PC-9 (cell line): ENCODE results near the gene RTBDN. TPM values are rescaled to one million over a fixed set of nuclear protein-coding genes. Genes with fewer than 3 reads are reported as not detected.

Experiments used
- BruUV-seq: library from RNA; stranded (reverse); fragments of 400-500 nt; replicated peaks from 2 replicates; lab custom pipeline; 2021; lab: Mats Ljungman, UMichigan
- CTCF ChIA-PET: fragments of 300-600 bp; sonication (Branson Sonifier 250); formaldehyde crosslinking; loops from one replicate; lab custom pipeline; 2022; ENCODE audit warnings: antibody characterized with exemption; lab: Charles Lee
- POLR2A ChIA-PET: fragments of 300-600 bp; sonication (Branson Sonifier 250); formaldehyde crosslinking; loops from one replicate; lab custom pipeline; 2022; ENCODE audit warnings: antibody characterized with exemption; ENCODE audit not compliant: unreplicated experiment; lab: Charles Lee
- DNase-seq, 2 experiments: peaks; one replicate each; pipeline versions ENCODE4 v3.0.0 to v3.0.0-alpha.2; 2015 to 2022; ENCODE audit warnings: mixed read lengths in 1 of 2
- H2AFZ ChIP-seq: fragments of 200-600 bp; sonication (generic); 2 replicates; pipeline ENCODE4 v1.8.1; 2017; ENCODE audit warnings: antibody characterized with exemption
- H3F3A ChIP-seq: fragments of 200-600 bp; sonication (generic); 2 replicates; pipeline ENCODE4 v1.8.1; 2017; ENCODE audit warnings: antibody characterized with exemption, mild to moderate bottlenecking, low read depth; ENCODE audit not compliant: insufficient read depth
- H3K27ac ChIP-seq: fragments of 200-600 bp; sonication (generic); 2 replicates; pipeline ENCODE4 v1.6.1; 2016; ENCODE audit warnings: mixed run types
- H3K27me3 ChIP-seq: fragments of 200-600 bp; sonication (generic); 2 replicates; pipeline ENCODE4 v1.6.1; 2016; ENCODE audit warnings: low read depth, mixed run types; ENCODE audit not compliant: insufficient read depth
- H3K36me3 ChIP-seq: fragments of 200-600 bp; sonication (generic); 2 replicates; pipeline ENCODE4 v1.6.1; 2016; ENCODE audit warnings: low read depth, mixed run types
- H3K4me1 ChIP-seq: fragments of 200-600 bp; sonication (generic); replicated peaks from 2 replicates; pipeline ENCODE4 v1.6.1; 2016; ENCODE audit warnings: mixed run types; ENCODE audit not compliant: insufficient read depth
- H3K4me2 ChIP-seq: fragments of 200-600 bp; sonication (generic); 2 replicates; pipeline ENCODE4 v1.6.1; 2017; ENCODE audit warnings: mixed run types
- H3K4me3 ChIP-seq: fragments of 200-600 bp; sonication (generic); 2 replicates; pipeline ENCODE4 v1.6.1; 2016; ENCODE audit warnings: mixed run types
- H3K79me2 ChIP-seq: fragments of 200-600 bp; sonication (generic); 2 replicates; pipeline ENCODE4 v1.6.1; 2017; ENCODE audit warnings: low read depth, mixed run types
- H3K9me2 ChIP-seq: fragments of 200-600 bp; sonication (generic); 2 replicates; pipeline ENCODE4 v1.8.1; 2017; ENCODE audit warnings: mild to moderate bottlenecking; ENCODE audit not compliant: insufficient read depth
- H3K9me3 ChIP-seq: fragments of 200-600 bp; sonication (generic); 2 replicates; pipeline ENCODE4 v1.8.1; 2016; ENCODE audit warnings: low read depth; ENCODE audit not compliant: insufficient read depth
- H4K20me1 ChIP-seq: fragments of 200-600 bp; sonication (generic); 2 replicates; pipeline ENCODE4 v1.8.1; 2017; ENCODE audit not compliant: insufficient read depth
- EZH2 ChIP-seq: fragments of 200-600 bp; sonication (generic); IDR thresholded peaks from 2 replicates; pipeline ENCODE4 v1.8.0; 2017; ENCODE audit warnings: antibody characterized with exemption, low read depth
- intact Hi-C: fragments of 100-400 bp; cut with micrococcal nuclease; formaldehyde crosslinking; loops from one replicate; pipeline ENCODE4 v1.10.0; 2022; ENCODE audit not compliant: unreplicated experiment
- total RNA-seq: library from RNA; stranded (reverse); gene quantifications from 2 replicates; pipeline ENCODE4 v1.2.3, GENCODE V29; 2021
- TF ChIP-seq, protein P1 (sequence below): fragments of 200-600 bp; sonication (generic); conservative IDR thresholded peaks from 2 replicates; pipeline ENCODE4 v1.6.1; 2017; ENCODE audit warnings: mixed run types, antibody characterized with exemption, mild to moderate bottlenecking, moderate library complexity

RTBDN gene
- total RNA-seq, 1 experiment from 2014 or later = 1.0 TPM

DNA sequence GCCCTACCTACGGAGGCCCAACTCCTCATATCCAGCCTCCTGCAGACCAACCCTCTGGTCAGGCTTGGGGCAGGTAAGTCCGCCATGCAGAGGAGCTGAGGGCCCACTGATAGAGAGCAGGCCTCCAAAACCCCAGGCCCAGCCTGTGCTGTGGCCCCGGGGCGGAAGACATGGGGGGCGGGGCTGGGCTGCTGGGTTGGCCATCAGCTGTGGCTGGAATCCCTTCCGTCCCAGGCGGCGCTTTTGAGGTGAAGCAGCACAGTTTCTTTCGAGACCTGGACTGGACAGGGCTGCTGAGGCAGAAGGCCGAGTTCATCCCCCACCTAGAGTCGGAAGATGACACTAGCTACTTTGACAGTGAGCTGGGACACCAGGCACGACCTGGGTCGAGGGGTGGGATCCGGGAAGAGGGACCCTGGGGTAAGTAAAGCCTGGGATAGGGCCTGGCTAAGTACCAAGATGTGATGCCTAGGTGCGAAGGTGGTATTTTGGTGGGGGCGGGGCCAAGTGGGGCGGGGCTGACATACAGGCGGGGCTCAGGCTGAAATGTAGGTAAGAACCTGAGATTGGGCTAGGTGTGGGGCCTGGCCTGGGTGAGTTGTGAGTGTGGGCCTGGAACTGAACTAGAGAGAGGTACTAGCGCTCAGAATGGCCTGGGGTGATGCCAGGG is 31.5 kb upstream of the RTBDN start:
- no peak overlapping the region for H3K4me3 ChIP-seq
- H3K9me3 ChIP-seq = no peaks in the 10 kb centered on the region
- no peaks in the 10 kb centered on the region for H3K9me2 ChIP-seq
- TF ChIP-seq EZH2 = no peak
- TF ChIP-seq, protein P1, sequence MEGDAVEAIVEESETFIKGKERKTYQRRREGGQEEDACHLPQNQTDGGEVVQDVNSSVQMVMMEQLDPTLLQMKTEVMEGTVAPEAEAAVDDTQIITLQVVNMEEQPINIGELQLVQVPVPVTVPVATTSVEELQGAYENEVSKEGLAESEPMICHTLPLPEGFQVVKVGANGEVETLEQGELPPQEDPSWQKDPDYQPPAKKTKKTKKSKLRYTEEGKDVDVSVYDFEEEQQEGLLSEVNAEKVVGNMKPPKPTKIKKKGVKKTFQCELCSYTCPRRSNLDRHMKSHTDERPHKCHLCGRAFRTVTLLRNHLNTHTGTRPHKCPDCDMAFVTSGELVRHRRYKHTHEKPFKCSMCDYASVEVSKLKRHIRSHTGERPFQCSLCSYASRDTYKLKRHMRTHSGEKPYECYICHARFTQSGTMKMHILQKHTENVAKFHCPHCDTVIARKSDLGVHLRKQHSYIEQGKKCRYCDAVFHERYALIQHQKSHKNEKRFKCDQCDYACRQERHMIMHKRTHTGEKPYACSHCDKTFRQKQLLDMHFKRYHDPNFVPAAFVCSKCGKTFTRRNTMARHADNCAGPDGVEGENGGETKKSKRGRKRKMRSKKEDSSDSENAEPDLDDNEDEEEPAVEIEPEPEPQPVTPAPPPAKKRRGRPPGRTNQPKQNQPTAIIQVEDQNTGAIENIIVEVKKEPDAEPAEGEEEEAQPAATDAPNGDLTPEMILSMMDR = no peak
- CTCF ChIA-PET = no interaction called here
- no peaks in the 10 kb centered on the region for H3K79me2 ChIP-seq
- no peak overlapping the region for H3K27ac ChIP-seq
- no peaks in the 10 kb centered on the region for H3K27me3 ChIP-seq
- no peak overlapping the region for H2AFZ ChIP-seq
- intact Hi-C loops = no loop called here
- no peak for DNase-seq
- no TSS peak for BruUV-seq
- no peak overlapping the region for H3K4me2 ChIP-seq
- peaks cover 10% of the 10 kb centered on the region; the same call in 1 of the 2 replicates for H3F3A ChIP-seq
- POLR2A ChIA-PET = no interaction called here
- no peaks in the 10 kb centered on the region for H3K36me3 ChIP-seq
- no peaks in the 10 kb centered on the region for H4K20me1 ChIP-seq
- no peaks in the 10 kb centered on the region for H3K4me1 ChIP-seq

DNA sequence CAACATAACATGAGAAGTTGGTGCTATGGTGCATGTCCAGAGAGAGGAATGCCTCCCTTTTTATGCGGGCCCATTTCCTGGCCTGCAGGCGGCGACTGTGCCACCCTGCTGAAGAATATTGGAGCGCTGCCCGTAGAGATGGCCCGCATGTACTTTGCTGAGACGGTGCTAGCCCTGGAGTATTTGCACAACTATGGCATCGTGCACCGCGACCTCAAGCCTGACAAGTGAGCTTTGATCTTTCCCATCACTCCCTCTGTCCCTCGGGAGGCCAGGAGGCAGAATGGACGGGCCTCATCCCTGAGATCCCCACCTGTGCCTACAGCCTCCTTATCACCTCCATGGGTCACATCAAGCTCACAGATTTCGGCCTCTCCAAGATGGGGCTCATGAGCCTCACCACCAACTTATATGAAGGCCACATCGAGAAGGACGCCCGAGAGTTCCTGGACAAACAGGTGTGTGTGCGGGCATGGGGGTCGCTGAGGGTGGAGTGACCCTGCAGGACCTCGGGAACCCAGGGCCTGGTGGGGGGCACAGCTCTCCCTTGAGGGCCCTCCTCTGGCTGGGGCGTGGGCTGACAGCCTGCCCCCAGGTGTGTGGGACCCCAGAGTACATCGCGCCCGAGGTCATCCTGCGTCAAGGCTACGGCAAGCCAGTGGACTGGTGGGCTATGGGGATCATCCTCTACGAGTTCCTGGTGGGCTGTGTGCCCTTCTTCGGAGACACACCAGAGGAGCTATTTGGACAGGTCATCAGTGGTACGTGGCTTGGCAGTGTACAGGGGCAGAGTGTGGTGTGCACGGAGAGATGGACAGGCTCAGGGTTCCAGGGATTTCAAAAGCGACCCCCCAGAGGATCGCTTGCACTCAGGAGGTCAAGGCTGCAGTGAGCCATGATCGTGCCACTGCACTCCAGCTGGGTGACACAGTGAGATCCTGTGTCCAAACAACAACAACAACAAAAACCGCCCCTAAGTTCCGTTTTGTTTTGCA is 30.6 kb upstream of the RTBDN start:
- no TSS peak for BruUV-seq
- Histone ChIP-seq H3K9me3 (no peaks in the 10 kb centered on the region), H3F3A (peaks cover 10% of the 10 kb centered on the region; the same call in 1 of the 2 replicates), H4K20me1 (no peaks in the 10 kb centered on the region), H3K4me2 (no peak overlapping the region), H3K79me2 (no peaks in the 10 kb centered on the region), H3K4me3 (no peak overlapping the region), H2AFZ (no peak overlapping the region), H3K27ac (no peak overlapping the region), H3K9me2 (no peaks in the 10 kb centered on the region), H3K27me3 (no peaks in the 10 kb centered on the region), H3K36me3 (no peaks in the 10 kb centered on the region), H3K4me1 (no peaks in the 10 kb centered on the region)
- TF ChIP-seq, protein P1 = no peak
- ChIA-PET POLR2A (interaction anchor here (0.7 kb wide), 1 partner anchor 15 kb away, joined by 4 read pairs; no protein-coding TSS in a partner anchor), CTCF (no interaction called here)
- intact Hi-C loops = no loop called here
- DNase-seq = no peak

DNA sequence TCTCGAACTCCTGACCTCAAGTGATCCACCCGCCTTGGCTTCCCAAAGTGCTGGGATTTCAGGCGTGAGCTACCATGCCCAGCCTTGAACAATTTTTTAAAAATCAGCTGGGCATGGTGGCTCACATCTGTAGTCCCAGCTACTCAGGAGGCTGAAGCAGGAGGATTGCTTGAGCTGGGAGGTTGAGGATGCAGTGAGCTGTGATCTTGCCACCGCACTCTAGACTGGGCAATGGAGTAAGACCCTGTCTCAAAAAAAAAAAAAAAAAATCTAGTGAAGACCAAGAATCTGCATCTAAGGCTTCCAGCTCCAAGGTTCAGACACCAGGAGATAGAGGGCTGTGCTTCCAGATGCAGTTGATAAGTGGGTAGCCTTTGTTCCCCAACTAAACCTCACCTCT is 29.8 kb upstream of the RTBDN start:
- ChIA-PET CTCF (no interaction called here), POLR2A (no interaction called here)
- Histone ChIP-seq H3K4me3 (no peak overlapping the region), H2AFZ (no peak overlapping the region), H3K27me3 (no peaks in the 10 kb centered on the region), H3K9me2 (no peaks in the 10 kb centered on the region), H3K4me2 (no peak overlapping the region), H4K20me1 (no peaks in the 10 kb centered on the region), H3K4me1 (no peaks in the 10 kb centered on the region), H3F3A (peaks cover 10% of the 10 kb centered on the region; the same call in 1 of the 2 replicates), H3K27ac (no peak overlapping the region), H3K79me2 (no peaks in the 10 kb centered on the region), H3K9me3 (no peaks in the 10 kb centered on the region), H3K36me3 (no peaks in the 10 kb centered on the region)
- no peak for DNase-seq
- no TSS peak for BruUV-seq
- intact Hi-C loops = no loop called here
- TF ChIP-seq, protein P1 = no peak
- TF ChIP-seq EZH2 = no peak
